Esophagus muscularis mucosa (tissue), 4 donors: ENCODE data around the gene ACSBG1.

Source experiments
- EP300 ChIP-seq: sonication (generic); formaldehyde crosslinking; IDR thresholded peaks from one replicate; pipeline ENCODE4 v1.6.1; 2017; ENCODE audit warnings: antibody characterized with exemption
- POLR2A ChIP-seq: fragments of 450-650 bp; IDR thresholded peaks from one replicate; pipeline ENCODE4 v1.6.1; 2017; ENCODE audit warnings: antibody characterized with exemption, moderate library complexity, mild to moderate bottlenecking, low read depth
- POLR2AphosphoS5 ChIP-seq, 2 donors: sonication (generic); formaldehyde crosslinking; IDR thresholded peaks; one replicate each; pipeline ENCODE4 v1.6.1; 2017; ENCODE audit warnings: antibody characterized with exemption in 2 of 2
- TF ChIP-seq, protein P1 (sequence below), 3 experiments: fragments of 200-600 bp in 2 of 3; fragments of 450-650 bp in 1 of 3; sonication (generic) in 2 of 3; IDR thresholded peaks; one replicate each; pipeline ENCODE4 v1.5.1; 2017 to 2019; ENCODE audit warnings: antibody characterized with exemption in 3 of 3, mild to moderate bottlenecking in 2 of 3, moderate library complexity in 1 of 3

DNA sequence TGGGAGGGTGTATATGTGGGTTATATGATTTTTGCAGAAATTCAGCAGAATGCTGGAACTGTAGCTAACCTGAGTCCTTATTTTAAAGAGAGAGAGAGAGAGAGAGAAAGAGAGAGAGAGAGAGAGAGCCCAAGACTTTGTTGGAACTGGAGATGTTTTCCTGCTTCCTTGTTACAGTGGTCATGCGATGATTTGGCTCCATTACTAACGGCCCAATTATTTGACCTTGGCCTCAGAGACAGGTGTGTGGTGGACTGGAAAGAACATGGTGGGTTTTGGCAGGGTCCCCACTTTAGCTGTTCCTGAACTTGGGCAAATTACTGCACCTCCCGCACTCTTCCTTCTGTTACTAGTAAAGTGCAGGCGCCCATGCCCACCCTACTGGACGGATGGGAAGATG lies 14.8 kb upstream of the ACSBG1 start:
- TF ChIP-seq, protein P1, sequence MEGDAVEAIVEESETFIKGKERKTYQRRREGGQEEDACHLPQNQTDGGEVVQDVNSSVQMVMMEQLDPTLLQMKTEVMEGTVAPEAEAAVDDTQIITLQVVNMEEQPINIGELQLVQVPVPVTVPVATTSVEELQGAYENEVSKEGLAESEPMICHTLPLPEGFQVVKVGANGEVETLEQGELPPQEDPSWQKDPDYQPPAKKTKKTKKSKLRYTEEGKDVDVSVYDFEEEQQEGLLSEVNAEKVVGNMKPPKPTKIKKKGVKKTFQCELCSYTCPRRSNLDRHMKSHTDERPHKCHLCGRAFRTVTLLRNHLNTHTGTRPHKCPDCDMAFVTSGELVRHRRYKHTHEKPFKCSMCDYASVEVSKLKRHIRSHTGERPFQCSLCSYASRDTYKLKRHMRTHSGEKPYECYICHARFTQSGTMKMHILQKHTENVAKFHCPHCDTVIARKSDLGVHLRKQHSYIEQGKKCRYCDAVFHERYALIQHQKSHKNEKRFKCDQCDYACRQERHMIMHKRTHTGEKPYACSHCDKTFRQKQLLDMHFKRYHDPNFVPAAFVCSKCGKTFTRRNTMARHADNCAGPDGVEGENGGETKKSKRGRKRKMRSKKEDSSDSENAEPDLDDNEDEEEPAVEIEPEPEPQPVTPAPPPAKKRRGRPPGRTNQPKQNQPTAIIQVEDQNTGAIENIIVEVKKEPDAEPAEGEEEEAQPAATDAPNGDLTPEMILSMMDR (IDR thresholded peaks at IDR 0.05), result no peak
- TF ChIP-seq POLR2A (no peak), POLR2AphosphoS5 (IDR thresholded peaks at IDR 0.05) (no peak), EP300 (no peak)
